GM10266 (cell line): Measurements from ENCODE around the gene HTT.

ENCODE experiments used
- DNase-seq: peaks from one replicate; pipeline ENCODE4 v3.0.0; 2012; ENCODE audit errors: extremely low spot score
- TF ChIP-seq, protein P1 (sequence below): IDR thresholded peaks from 2 replicates; pipeline ENCODE4 v1.5.1; 2012; ENCODE audit warnings: mild to moderate bottlenecking, low read depth; ENCODE audit not compliant: control insufficient read depth, insufficient read depth; ENCODE audit errors: missing control alignments

HTT gene

DNA sequence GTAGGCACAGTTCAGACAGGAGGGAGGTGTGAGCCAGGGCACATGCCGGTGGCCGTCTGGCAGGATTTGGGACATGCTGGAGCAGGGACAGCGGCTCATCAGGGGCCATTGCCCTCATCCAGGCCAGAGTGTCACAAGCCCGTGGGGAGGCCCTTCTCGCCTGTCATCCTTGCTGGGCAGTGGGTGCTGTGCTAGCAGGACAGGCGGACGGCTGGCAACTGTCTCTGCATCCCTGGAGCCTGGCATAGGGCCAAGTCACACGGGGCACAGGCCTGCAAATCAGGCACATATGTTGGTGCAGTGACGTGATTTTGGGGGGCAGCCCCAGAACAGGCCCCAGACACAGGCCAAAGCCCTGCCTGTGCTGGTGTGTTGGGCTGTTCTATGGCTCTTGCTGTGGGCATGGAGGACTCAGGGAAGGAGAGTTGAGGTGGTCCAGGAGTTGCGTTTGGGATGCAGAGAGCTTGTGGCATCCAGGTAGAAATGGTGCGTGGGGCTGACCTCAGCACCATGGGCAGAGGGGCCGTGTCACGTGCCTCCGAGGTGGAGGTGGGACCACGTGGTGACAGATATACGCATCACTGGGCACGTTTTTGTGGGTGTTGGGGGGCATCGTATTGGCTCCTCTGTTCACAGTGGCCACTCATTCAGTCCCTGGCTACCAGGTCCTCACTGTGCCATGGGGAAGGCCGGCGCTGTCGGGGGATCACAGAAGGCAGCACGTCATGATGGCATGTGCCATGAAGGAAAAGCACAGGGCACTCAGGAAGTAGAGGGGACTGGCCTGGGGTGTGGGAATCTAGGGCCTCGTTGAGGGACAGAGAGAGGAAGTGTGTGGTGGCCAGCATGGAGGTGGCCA is 159.9 kb downstream of the HTT start:
- TF ChIP-seq, protein P1, sequence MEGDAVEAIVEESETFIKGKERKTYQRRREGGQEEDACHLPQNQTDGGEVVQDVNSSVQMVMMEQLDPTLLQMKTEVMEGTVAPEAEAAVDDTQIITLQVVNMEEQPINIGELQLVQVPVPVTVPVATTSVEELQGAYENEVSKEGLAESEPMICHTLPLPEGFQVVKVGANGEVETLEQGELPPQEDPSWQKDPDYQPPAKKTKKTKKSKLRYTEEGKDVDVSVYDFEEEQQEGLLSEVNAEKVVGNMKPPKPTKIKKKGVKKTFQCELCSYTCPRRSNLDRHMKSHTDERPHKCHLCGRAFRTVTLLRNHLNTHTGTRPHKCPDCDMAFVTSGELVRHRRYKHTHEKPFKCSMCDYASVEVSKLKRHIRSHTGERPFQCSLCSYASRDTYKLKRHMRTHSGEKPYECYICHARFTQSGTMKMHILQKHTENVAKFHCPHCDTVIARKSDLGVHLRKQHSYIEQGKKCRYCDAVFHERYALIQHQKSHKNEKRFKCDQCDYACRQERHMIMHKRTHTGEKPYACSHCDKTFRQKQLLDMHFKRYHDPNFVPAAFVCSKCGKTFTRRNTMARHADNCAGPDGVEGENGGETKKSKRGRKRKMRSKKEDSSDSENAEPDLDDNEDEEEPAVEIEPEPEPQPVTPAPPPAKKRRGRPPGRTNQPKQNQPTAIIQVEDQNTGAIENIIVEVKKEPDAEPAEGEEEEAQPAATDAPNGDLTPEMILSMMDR: no peak
- DNase-seq: no peak

DNA sequence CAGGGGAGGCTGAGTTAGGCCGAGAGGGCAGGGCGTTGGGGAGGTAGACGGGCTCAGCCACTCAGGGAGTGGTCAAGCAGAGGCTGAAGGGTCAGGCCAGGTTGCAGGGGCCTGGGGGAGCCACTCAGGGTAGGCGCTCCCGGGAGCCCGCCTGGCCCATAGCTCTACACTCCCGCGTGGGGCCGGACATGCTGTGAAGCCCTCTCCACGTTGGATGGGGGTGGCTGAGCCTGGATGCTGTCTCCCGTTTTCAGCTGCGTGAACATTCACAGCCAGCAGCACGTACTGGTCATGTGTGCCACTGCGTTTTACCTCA is 160.5 kb downstream of the HTT start:
- TF ChIP-seq, protein P1: no peak
- DNase-seq: no peak

GRCh38 chr4:3235581-3235980 is 161.1 kb downstream of the HTT start:
- TF ChIP-seq, protein P1: no peak
- no peak for DNase-seq

DNA sequence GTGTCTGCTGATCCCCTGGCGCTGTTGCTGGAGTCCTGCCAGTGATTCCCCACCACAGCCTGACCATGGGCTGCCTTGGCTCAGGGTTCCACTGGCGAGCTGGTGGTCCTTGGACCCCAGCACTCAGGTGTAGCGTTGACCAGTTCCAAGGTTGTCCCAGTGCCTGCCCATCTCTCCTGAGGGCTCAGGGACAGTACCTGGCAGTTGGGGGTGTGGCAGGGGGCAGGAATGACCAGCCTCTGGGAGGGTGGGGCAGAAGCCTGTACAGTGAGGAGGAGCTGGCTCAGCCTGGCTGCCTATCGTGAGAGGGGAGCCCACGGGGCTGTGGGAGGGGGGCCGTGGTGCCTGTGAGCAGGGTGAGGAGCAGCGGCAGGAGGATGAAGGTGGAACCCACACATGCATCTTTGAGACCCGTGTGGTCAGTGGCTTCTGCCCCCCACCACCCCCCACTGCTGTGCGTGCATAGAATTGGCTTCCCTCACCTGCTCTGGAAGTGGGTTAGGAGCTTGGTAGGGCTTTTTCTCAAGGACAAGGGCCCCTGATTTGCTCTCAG is 161.9 kb downstream of the HTT start:
- no peak for DNase-seq
- TF ChIP-seq, protein P1: no peak

GRCh38 chr4:3237266-3237665 is 162.8 kb downstream of the HTT start:
- no peak for DNase-seq
- TF ChIP-seq, protein P1: no peak

DNA sequence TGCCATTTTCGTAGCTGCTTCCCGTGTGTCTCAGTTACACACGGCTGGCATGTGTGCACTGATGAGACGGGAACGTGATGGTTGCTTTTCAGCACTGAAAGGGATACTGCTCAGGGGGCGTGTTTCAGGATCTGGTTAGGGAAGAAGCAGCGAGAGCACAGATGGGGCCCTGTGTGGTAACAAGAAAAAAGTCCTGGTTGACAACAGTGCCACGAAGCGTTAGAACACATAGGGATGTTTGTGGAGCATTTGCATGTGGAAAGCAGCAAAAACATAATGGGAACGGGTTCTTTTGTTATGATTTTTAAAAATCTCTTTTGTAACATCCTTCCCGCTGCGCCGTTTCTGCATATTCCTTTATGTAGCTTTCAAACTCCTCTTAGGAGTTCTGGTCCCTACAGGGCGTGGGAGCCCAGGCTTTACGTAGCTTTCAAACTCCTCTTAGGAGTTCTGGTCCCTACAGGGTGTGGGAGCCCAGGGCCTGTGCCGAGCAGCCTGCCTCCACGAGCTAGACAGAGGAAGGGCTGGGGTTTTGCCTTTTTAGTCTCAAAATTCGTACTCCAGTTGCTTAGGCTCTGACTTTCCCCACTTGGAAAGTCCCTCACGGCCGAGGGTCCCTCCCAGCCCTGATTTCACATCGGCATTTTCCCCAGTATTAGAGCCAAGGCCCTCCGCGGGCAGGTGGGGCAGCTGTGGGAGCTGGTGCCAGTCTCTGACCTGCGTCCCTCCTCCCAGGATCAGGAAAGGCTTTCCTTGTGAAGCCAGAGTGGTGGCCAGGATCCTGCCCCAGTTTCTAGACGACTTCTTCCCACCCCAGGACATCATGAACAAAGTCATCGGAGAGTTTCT is 163.5 kb downstream of the HTT start:
- TF ChIP-seq, protein P1: no peak
- DNase-seq: no peak

DNA sequence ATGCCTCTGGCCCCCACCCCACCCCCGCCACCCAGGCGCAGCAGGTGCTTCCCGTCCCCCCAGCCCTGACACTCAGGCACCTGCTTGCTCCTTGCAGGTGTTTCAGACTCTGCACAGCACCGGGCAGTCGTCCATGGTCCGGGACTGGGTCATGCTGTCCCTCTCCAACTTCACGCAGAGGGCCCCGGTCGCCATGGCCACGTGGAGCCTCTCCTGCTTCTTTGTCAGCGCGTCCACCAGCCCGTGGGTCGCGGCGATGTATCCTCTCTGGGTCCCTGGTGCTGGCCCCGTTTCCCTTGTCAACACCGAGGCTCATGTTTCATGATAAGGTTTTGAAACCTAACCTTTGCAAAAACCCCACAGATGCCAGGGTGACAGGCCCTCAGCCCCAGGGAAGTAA is 164.2 kb downstream of the HTT start:
- DNase-seq: no peak
- TF ChIP-seq, protein P1: no peak
